G401.6 (cell line): ENCODE measurements around the gene THG1L.

ENCODE experiments used
- FAIRE-seq: peaks from 2 replicates; lab custom pipeline; 2012; peaks lifted over from hg19 to GRCh38; lab: Jason Lieb, UNC

Gene THG1L

DNA sequence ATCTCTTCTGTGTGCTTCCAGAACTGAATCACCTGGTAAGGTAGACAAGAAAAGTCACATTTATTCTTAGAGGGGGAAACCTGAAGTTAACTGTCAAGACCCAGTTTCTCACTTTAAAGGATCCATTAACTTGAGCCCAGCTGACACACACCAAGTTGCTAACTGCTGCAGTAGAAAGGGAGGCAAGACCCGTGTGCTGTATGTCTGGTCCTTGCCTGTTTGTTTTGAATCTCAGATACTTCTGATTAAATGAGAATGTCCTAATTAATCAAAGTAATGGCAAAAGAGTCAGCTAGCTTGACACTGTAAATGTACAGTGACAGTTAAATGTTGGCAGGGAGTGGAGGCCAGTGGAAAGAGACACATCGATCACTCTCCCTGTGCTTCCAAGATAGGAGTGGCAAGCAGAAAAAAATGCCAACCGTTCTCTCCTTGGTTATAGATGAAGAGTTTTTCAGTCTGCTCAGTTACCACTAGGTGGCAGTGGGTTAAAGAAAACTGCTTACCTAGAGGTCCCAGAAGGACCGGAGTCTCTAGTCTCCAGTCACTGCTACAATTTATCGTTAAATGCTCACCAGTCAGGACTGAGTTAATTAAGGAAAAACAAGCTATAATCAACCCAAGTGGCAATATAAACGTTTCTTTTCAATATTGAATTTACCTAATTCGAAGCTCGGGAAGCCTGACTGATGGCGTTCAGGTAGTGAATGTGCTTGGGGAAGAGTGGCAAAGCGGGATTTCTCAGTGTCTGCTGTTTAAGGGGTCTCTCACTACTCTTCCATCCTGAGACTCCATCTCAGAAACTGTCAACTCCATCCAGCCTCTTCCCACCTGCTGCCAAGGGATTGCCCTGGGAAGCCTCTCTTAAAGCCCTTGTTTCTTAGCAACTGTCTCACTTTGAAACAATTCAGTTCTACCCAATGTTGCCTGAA lies 30.7 kb downstream of the THG1L start:
- peak; percentile 93 for FAIRE-seq

DNA sequence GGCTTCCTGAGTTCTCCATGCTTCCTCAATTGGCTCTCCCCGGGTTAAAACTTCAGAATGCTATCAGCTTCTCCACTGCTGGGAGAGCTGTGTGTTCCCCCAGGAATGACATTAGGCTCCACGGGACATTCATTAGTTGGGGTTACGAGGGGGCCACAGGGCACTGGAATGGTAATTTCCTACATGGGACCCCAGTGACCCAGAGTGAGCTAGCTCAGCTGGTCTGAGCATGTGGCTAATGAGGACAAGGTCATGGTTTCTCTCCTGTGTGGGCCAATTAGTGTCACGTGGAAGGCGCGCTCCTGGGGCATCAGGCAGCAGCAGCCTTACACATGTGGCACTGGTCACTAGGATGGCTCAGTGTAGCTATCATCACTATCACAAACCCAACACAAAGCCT lies 33.3 kb downstream of the THG1L start:
- no peak for FAIRE-seq

DNA sequence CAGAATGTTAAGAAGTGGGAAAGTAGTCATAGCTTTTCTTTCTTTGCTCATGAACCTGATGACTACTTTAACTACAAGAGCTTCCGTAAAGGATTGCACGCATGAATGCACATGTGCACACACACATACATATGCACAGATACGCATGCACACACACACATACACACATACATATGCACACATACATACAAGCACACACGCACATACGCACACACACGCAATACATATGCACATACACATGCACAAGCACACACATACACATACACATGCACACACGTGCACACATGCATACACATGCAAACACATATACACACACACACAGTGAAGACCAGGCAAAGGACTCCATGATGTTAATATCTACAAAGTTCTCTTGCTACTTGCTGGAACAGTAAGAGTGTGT lies 35.2 kb downstream of the THG1L start:
- FAIRE-seq = no peak

DNA sequence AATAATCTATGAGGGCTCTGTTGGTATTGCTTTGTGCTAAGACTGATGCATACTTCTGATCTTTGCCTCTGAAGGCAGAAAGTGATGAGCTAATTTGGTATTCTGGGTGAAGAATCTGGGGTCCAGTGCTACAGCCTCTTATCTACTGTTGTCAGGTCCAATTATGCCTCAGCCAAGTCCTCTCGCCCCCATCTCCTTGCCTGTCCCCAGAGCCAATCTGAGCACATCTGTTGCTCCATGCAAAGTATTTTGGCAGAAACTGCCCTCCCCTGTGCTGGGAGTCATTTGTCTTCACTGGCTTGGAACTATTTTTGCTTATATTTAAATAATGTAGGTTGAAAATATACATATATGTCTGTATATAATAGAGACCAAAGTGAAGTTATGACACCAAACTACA lies 35.7 kb downstream of the THG1L start:
- no peak for FAIRE-seq

DNA sequence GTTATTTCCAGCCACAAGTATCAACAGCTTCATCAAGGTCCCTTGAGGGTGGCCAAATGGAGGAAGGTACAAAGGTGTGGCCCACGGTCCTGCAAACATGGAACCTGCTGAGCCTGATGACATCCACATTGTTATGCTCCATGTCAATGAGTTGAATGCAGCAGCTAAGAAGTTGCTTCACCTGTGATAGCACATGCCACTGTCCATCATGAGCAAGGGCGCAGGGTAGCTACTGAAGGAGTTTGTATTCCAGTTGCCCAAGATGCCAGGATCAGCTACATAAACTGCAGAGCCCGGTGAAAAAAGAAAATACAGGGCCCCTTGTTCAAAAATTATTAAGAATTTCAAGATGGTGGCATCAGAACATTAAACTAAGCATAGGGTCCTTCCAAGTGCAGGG lies 36.5 kb downstream of the THG1L start:
- FAIRE-seq = no peak

DNA sequence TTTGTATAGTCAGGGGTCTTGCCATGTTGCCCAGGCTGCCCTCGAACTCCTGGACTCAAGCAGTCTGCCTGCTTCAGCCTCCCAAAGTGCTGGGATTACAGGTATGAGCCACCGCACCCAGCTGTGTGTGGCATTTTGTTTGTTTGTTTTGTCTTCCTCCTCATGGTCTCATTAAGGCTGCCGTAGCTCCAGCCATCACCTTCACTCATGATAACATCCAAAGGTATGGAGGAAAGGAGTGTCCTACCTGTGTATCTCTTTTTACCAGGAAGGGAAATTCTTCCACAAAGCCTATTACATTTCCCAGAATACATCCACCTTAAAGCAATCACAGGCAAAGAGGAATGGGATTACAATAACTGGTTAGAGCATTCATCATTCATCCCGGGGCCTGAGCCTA lies 39.4 kb downstream of the THG1L start:
- FAIRE-seq = no peak

DNA sequence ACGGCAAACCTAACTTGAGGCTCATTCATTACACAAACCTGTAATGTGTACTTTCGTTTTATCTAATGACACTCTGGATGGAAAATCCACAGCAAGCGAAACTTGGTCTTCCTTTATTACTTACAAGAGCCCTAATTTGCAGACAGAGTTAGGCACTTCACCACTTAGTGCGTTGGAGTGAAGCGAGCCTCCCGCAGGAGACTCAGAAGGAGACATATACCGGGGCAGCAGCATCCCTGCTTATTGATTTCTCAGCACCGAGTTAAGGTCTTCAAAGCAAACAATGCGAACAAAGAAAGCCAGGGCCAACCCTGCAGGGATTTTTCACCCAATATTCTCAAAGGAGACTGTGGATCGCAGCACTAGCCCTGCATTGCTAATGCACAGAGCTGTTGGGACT lies 40.9 kb downstream of the THG1L start:
- FAIRE-seq = no peak

DNA sequence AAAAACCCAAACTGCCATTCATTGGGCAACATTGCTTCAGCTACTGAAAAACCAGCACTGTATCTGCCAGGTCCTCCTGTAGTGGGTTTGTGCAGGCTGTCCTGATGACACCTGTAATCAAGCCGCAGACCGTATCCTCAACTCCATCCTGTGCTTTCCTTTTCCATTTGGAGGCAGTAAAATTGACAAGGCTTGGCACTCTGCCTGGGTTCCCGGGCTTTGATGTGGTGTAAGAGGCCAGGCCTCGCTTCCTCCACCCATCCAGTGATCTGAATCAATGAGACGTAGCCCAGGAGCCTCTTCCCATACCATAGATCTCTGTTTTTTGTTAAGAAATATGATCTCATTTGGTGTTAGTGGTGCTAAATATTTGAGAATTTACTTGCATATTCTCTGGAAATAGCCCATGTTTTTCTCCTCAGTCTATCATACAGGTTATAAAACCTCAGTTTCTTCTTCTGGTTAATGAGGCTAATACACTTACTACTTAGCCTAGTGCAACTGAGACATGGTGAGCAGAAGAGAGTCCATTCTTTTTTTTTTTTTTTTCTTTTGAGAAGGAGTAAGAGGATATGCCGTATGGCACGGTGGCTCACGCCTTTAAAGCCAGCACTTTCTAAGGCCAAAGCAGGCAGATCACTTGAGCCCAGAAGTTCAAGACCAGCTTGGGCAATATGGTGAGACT lies 47.0 kb downstream of the THG1L start:
- no peak for FAIRE-seq

DNA sequence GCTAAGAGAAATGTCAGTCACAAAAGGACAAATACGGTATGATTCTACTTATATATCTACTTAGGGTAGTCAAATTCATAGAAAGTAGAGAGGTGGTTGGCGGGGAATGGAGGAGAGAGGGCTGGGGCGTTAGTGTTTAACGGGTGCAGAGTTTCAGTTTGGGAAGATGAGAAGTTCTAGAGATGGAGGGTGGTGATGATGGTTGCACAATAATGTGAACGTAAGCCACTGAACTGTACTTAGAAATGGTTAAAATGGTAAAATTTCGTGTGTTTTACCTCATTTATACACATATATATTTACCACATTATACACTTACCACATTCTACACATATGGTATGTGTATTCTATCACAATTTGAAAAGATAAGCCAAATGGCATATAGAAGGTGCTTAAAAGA lies 48.0 kb downstream of the THG1L start:
- FAIRE-seq = no peak

DNA sequence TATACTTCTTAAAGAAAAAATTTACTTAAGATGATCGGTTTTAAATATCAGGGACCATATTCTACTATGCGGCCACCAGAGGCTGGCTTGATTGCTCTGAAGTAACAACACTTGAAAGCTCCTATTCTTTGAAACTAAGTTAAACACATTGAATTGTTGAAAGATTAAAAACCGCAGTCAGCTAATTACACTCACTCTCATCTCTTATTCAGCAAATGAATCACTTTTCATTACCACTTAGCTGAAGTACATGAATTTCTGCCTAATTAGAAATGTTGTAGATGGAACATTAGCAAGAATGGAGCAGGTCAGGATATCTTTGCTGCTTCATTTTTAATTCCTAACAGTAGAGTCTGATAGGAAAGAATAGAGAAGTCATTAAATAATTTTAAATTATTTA lies 54.6 kb downstream of the THG1L start:
- FAIRE-seq = no peak
